NCI-H748 (cell line): ENCODE results near the gene DAGLB.
A peak's percentile ranks its signal among the peaks of the same experiment; 100 is the strongest.
"Not testable (repeated sequence)": the region's sequence is repeated elsewhere in the genome, so short reads cannot be mapped to it uniquely, and the experiment has no call there.

Experiments
- DNase-seq: peaks from one replicate; lab custom pipeline; 2025; ENCODE audit not compliant: unreplicated experiment; lab: John Stamatoyannopoulos, UW

DAGLB gene

DNA sequence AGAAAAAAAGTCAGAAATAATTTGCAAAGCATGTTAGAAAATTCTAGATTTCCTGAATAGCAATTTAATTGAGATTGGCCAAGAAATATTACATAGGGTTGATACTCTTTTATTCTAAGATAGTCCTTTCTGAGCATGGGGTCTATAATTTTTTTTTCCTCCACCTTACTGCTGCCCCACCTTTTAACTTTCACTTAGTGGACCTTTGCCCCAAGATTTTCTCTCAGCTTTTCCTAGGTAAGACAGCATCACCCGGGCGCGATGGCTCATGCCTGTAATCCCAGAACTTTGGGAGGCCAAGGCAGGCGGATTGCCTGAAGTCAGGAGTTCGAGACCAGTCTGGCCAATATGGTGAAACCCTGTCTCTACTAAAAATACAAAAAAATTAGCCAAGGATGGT is 69.2 kb downstream of the DAGLB start:
- DNase-seq, result not testable (repeated sequence)

DNA sequence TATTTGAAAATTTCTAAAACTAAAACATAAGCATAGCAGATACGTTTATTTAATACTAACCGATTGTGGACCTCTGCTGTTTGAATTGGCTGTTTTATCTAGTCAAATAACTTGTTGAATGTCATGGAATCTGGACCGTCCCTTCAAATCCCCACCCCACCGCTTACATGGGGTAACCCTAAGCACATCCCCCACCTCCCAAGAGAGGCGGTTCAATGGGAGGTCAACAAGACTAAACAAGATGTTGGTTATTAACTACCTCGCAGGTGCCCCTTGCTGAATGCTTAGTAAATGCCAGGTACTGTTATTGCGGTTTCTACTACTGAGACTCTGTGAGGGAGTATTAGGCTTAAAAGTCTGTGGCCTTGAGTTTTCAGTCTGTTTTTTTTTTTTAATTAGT is 70.9 kb downstream of the DAGLB start:
- DNase-seq, result no peak

DNA sequence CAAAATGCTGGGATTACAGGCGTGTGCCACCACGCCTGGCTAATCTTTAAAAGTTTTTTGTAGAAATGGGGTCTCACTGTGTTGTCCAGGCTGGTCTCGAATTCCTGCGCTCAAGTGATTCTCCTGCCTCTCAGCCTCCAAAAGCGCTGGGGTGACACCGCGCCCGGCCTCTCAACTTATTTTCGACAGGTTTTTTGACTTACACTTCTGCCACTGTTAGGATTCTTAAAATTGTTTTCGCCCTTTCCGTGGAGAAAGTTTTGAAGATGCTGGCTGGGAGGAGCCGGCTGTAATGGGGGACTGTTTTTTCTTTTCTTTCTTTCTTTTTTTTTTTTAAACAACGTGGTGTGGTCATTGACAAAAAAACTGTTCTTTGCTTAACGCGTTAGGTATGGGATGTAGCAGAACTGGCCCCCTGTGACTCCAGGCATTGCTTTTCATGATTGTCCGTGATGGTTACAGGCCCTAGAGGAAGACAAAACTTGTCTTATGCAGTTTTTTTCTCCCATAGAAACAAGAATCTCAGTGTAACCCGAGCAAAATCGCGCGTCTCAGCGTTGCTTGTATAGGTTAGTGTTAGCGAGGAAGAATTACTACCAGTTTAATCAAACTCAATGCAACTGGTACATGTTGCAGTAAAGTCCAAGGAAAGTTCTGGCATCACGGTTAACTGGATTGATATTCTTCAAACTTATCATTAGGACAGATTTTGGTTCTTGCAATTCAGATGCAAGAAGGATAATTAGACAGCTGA is 72.2 kb downstream of the DAGLB start:
- peak; percentile 22 for DNase-seq

DNA sequence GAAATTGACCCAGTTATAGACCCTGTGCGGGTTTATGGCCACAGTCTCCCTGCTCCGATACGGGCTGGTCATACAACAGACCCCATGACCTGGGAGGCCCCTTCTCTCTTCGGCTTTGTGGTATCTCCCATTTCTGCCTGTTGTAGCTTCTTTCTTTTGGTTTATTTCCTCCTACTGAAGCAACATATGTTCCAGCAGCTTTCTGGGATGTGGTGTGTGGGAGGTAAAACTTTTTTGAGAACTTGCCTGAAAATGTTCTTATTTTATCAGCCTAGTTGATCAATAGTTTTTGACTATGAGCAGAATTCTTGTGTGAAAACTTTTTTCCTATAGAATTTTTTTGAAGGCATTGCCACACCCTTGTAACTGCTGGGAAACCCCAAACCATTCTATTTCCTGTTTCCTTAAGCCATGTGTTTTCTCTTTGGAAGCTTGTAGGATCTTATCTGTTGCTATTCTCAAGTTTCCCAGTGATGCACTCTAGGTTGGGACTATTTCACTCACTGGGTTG is 80.0 kb downstream of the DAGLB start:
- no peak for DNase-seq

DNA sequence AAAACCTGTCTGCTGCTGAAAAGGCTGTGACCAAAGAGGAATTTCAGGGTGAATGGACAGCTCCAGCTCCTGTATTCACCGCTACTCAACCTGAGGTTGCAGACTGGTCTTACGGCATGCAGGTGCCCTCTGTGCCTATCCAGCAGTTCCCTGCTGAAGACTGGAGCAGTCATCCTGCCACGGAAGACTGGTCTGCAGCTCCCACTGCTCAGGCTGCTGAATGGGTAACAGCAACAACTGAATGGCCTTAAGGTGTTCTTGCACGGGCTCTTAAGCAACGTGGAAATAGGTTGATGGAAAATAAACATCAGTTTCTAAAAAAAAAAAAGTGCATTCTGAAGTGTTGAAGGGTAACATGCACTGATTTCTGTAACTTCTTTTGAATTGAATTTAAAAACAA is 82.3 kb downstream of the DAGLB start:
- DNase-seq, result no peak

DNA sequence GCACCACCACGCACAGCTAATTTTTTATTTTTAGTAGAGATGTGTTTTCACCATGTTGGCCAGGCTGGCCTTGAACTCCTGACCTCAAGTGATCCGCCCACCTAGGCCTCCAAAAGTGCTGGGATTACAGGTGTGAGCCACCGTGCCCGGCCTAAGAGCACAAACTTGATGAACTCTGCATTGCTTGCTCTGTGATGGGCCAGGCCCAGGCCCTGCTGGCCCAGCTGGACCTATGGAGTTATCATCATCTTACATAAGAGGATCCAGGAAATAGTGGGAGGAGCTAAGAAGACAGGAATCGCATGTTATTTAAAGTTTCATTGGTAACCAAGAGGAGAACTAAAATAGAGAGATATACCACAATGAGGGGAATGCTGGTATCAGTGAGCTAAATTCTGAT is 86.9 kb downstream of the DAGLB start:
- DNase-seq, result no peak

DNA sequence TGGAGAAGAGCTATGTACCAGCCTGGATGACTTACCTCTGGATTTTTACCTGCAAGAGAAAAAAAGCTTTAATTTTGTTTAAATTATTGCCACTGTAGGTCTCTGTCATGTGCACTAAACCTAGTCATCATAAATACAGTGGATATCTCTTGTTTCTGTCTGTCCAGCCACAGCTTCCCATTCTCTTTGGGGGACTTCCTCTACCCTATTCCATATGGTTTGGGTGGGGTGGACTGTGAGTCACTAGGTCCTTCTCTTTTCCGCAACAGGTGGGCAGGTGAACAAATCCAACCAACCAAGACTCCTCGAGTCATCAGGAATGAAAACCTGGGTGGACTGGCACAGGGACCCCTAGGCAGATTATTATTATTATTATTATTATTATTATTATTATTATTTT is 88.0 kb downstream of the DAGLB start:
- DNase-seq, result no peak
